IMR-90 (cell line): ENCODE measurements around the gene NHSL1. TPM values are rescaled to one million over a fixed set of nuclear protein-coding genes. Genes with fewer than 3 reads are reported as not detected.

ENCODE experiments used
- ATAC-seq: fragments of 200-7000 bp; cut with Tn5 transposase; 2 replicates; pipeline ENCODE4 v1.9.1; 2020; ENCODE audit warnings: low read depth, mild to moderate bottlenecking, moderate library complexity
- BruUV-seq: library from RNA; stranded (reverse); fragments of 400-500 nt; replicated peaks from 2 replicates; lab custom pipeline; 2021; lab: Mats Ljungman, UMichigan
- CTCF ChIA-PET: fragments of 300-600 bp; formaldehyde crosslinking; extraction: SDS; loops from one replicate; lab custom pipeline; 2021; ENCODE audit warnings: antibody characterized with exemption; lab: Yijun Ruan, JAX
- POLR2A ChIA-PET: fragments of 300-600 bp; sonication (Branson Sonifier 250); formaldehyde crosslinking; loops from one replicate; lab custom pipeline; 2022; ENCODE audit warnings: antibody characterized with exemption; ENCODE audit not compliant: unreplicated experiment; lab: Charles Lee
- DNase-seq: peaks from one replicate; pipeline ENCODE4 v3.0.0; 2013
- H2AFZ ChIP-seq: replicated peaks from 2 replicates; pipeline ENCODE3; 2013; ENCODE audit warnings: low read length, mild to moderate bottlenecking; ENCODE audit not compliant: poor library complexity
- H2AK5ac ChIP-seq: 2 replicates; pipeline ENCODE4 v1.6.1; 2013; ENCODE audit warnings: low read depth, low read length, inconsistent platforms
- H2AK9ac ChIP-seq: replicated peaks from 2 replicates; pipeline ENCODE3; 2013; ENCODE audit warnings: mild to moderate bottlenecking, low read depth, low read length, moderate library complexity; ENCODE audit not compliant: poor library complexity
- H2BK120ac ChIP-seq: 2 replicates; pipeline ENCODE4 v1.6.1; 2013; ENCODE audit warnings: low read depth, low read length, inconsistent platforms
- H2BK15ac ChIP-seq: 3 replicates; pipeline ENCODE4 v1.6.1; 2013; ENCODE audit warnings: low read depth, low read length, inconsistent platforms
- H2BK20ac ChIP-seq: 2 replicates; pipeline ENCODE4 v1.6.1; 2013; ENCODE audit warnings: low read depth, mild to moderate bottlenecking, inconsistent platforms, low read length, moderate library complexity
- H2BK5ac ChIP-seq: 2 replicates; pipeline ENCODE4 v1.6.1; 2013; ENCODE audit warnings: mild to moderate bottlenecking, low read depth, low read length, inconsistent platforms; ENCODE audit not compliant: poor library complexity, severe bottlenecking
- H3K14ac ChIP-seq: replicated peaks from 2 replicates; pipeline ENCODE4 v1.6.1; 2013; ENCODE audit warnings: low read depth, low read length, inconsistent platforms
- H3K18ac ChIP-seq: 2 replicates; pipeline ENCODE4 v1.6.1; 2013; ENCODE audit warnings: low read depth, low read length, control low read depth
- H3K23ac ChIP-seq: 2 replicates; pipeline ENCODE4 v1.6.1; 2013; ENCODE audit warnings: low read depth, low read length, inconsistent platforms
- H3K27ac ChIP-seq: 2 replicates; pipeline ENCODE4 v1.5.1; 2013; ENCODE audit warnings: mild to moderate bottlenecking, control low read depth, low read length; ENCODE audit not compliant: insufficient read depth
- H3K27me3 ChIP-seq: 2 replicates; pipeline ENCODE4 v1.6.1; 2013; ENCODE audit warnings: low read length; ENCODE audit not compliant: control insufficient read depth, insufficient read depth
- H3K36me3 ChIP-seq: 2 replicates; pipeline ENCODE4 v1.6.1; 2013; ENCODE audit warnings: low read length, mixed read lengths; ENCODE audit not compliant: control insufficient read depth, insufficient read depth
- H3K4ac ChIP-seq: 2 replicates; pipeline ENCODE4 v1.6.1; 2013; ENCODE audit warnings: low read depth, low read length, inconsistent platforms
- H3K4me1 ChIP-seq: 2 replicates; pipeline ENCODE4 v1.6.1; 2013; ENCODE audit warnings: low read length, mixed read lengths; ENCODE audit not compliant: control insufficient read depth, insufficient read depth
- H3K4me2 ChIP-seq: 2 replicates; pipeline ENCODE4 v1.6.1; 2013; ENCODE audit warnings: low read depth, mild to moderate bottlenecking, control low read depth, low read length, moderate library complexity
- H3K4me3 ChIP-seq: 2 replicates; pipeline ENCODE4 v1.5.1; 2013; ENCODE audit warnings: low read depth, mild to moderate bottlenecking, control low read depth, low read length, moderate library complexity; ENCODE audit not compliant: insufficient read depth
- H3K56ac ChIP-seq: 2 replicates; pipeline ENCODE4 v1.6.1; 2013; ENCODE audit warnings: low read length, inconsistent platforms; ENCODE audit not compliant: insufficient read depth; ENCODE audit errors: extremely low read depth
- H3K79me1 ChIP-seq, 2 experiments: 2 replicates each; pipeline ENCODE4 v1.6.1; 2013; ENCODE audit warnings: low read length in 2 of 2, inconsistent platforms in 1 of 2, low read depth in 1 of 2
- H3K9ac ChIP-seq: 2 replicates; pipeline ENCODE4 v1.6.1; 2013; ENCODE audit warnings: low read depth, low read length, control low read depth
- H3K9me1 ChIP-seq: 2 replicates; pipeline ENCODE4 v1.6.1; 2013; ENCODE audit warnings: low read length, inconsistent platforms; ENCODE audit not compliant: insufficient read depth
- H3K9me3 ChIP-seq: 2 replicates; pipeline ENCODE4 v1.6.1; 2013; ENCODE audit warnings: low read length; ENCODE audit not compliant: control insufficient read depth, insufficient read depth
- H4K20me1 ChIP-seq: 2 replicates; pipeline ENCODE4 v1.6.1; 2013; ENCODE audit warnings: low read length, inconsistent platforms; ENCODE audit not compliant: insufficient read depth
- H4K5ac ChIP-seq: 2 replicates; pipeline ENCODE4 v1.6.1; 2013; ENCODE audit warnings: mild to moderate bottlenecking, low read depth, low read length, control low read depth
- H4K8ac ChIP-seq, 2 experiments: 2 replicates each; pipeline ENCODE4 v1.6.1; 2013; ENCODE audit warnings: low read depth in 2 of 2, low read length in 2 of 2, control low read depth in 1 of 2, inconsistent platforms in 1 of 2
- H4K91ac ChIP-seq: 2 replicates; pipeline ENCODE4 v1.6.1; 2013; ENCODE audit warnings: low read depth, low read length, inconsistent platforms; ENCODE audit not compliant: insufficient read depth
- BHLHE40 ChIP-seq: fragments of 150-350 bp; IDR thresholded peaks from 2 replicates; pipeline ENCODE4 v1.6.1; 2016; ENCODE audit warnings: mild to moderate bottlenecking, low read depth, low read length
- CEBPB ChIP-seq: IDR thresholded peaks from 2 replicates; pipeline ENCODE4 v1.6.1; 2012; ENCODE audit warnings: low read depth, low read length, improper control_type of control experiment
- CHD1 ChIP-seq: IDR thresholded peaks from 2 replicates; pipeline ENCODE4 v1.6.1; 2012; ENCODE audit warnings: low read depth, low read length, improper control_type of control experiment
- FOS ChIP-seq: fragments of 150-350 bp; IDR thresholded peaks from 2 replicates; pipeline ENCODE4 v1.6.1; 2016; ENCODE audit warnings: low read depth, low read length
- MAFK ChIP-seq: IDR thresholded peaks from 2 replicates; pipeline ENCODE4 v1.6.1; 2012; ENCODE audit warnings: low read depth, low read length, improper control_type of control experiment
- MAZ ChIP-seq: IDR thresholded peaks from 2 replicates; pipeline ENCODE4 v1.6.1; 2012; ENCODE audit warnings: low read depth, mild to moderate bottlenecking, low read length, improper control_type of control experiment, moderate library complexity, borderline replicate concordance
- MXI1 ChIP-seq: IDR thresholded peaks from 2 replicates; pipeline ENCODE4 v1.6.1; 2012; ENCODE audit warnings: low read depth, mild to moderate bottlenecking, low read length, moderate library complexity, borderline replicate concordance
- NFE2L2 ChIP-seq: fragments of 150-350 bp; IDR thresholded peaks from 2 replicates; pipeline ENCODE4 v1.6.1; 2016; ENCODE audit warnings: low read depth, mild to moderate bottlenecking, low read length
- POLR2A ChIP-seq: IDR thresholded peaks from 2 replicates; pipeline ENCODE4 v1.6.1; 2012; ENCODE audit warnings: mild to moderate bottlenecking, low read depth, low read length
- RAD21 ChIP-seq: IDR thresholded peaks from 2 replicates; pipeline ENCODE4 v1.6.1; 2012; ENCODE audit warnings: low read length, improper control_type of control experiment
- RCOR1 ChIP-seq: IDR thresholded peaks from 2 replicates; pipeline ENCODE4 v1.6.1; 2012; ENCODE audit warnings: mild to moderate bottlenecking, low read length, improper control_type of control experiment; ENCODE audit not compliant: insufficient replicate concordance
- RFX5 ChIP-seq: IDR thresholded peaks from 2 replicates; pipeline ENCODE4 v1.8.0; 2012; ENCODE audit warnings: low read depth, mild to moderate bottlenecking, low read length, moderate library complexity
- SMC3 ChIP-seq: fragments of 150-350 bp; IDR thresholded peaks from 2 replicates; pipeline ENCODE4 v1.6.1; 2016; ENCODE audit warnings: low read depth, mild to moderate bottlenecking, antibody characterized with exemption, low read length, moderate library complexity
- USF2 ChIP-seq: fragments of 150-350 bp; IDR thresholded peaks from 2 replicates; pipeline ENCODE4 v1.6.1; 2017; ENCODE audit warnings: mild to moderate bottlenecking, antibody characterized with exemption, low read length, low read depth
- WGBS, 2 experiments: methylation state at CpG; one replicate each; pipeline versions ENCODE4 v1.1.5 to v1.1.7; 2013; ENCODE audit warnings: missing lambda C conversion rate in 2 of 2; ENCODE audit not compliant: insufficient read length in 1 of 2; ENCODE audit errors: extremely low coverage in 2 of 2; 5-methylcytosine and 5-hydroxymethylcytosine counted together
- dilution Hi-C: fragments of 300-500 bp; cut with HindIII; formaldehyde crosslinking; loops from one replicate; pipeline ENCODE4 v1.14.3; 2018; ENCODE audit warnings: low sequenced_read_pairs; ENCODE audit not compliant: unreplicated experiment
- in situ Hi-C: fragments of 300-500 bp; cut with MboI; formaldehyde crosslinking; loops from 3 replicates; pipeline ENCODE4 v1.14.3; 2019; ENCODE audit warnings: low sequenced_read_pairs, inconsistent platforms, mixed read lengths
- intact Hi-C: fragments of 100-400 bp; cut with micrococcal nuclease; formaldehyde crosslinking; loops from 2 replicates; pipeline ENCODE4 v1.10.0; 2022
- polyA plus RNA-seq, 3 experiments: library from polyadenylated mRNA; depleted of rRNA; stranded (reverse); fragments of >200 nt; gene quantifications; 2 replicates each; pipeline ENCODE4 v1.2.3, GENCODE V29; 2012; ENCODE audit warnings: low replicate concordance in 1 of 3
- total RNA-seq: library from RNA; depleted of rRNA; stranded (reverse); fragments of >200 nt; gene quantifications from 2 replicates; pipeline ENCODE4 v1.2.3, GENCODE V29; 2012
- TF ChIP-seq, protein P1 (sequence below): conservative IDR thresholded peaks from 2 replicates; pipeline ENCODE4 v1.5.1; 2012; ENCODE audit warnings: mild to moderate bottlenecking, low read depth, low read length, improper control_type of control experiment
- TF ChIP-seq, protein P2 (sequence below): fragments of 150-350 bp; IDR thresholded peaks from 2 replicates; pipeline ENCODE4 v1.6.1; 2016; ENCODE audit warnings: low read depth, mild to moderate bottlenecking, low read length, moderate library complexity, borderline replicate concordance

Gene NHSL1
- total and polyA plus RNA-seq, 2 of the 4 experiments (the other 2 are of a cell fraction), result 5.6 to 7.2 TPM

GRCh38 chr6:138482816-138483215 is 16.5 kb downstream of the NHSL1 start:
- Histone ChIP-seq H4K20me1 (no peaks in the 10 kb centered on the region), H3K79me1 (peaks cover 18 to 22% of the 10 kb centered on the region in 2 experiments), H3K27ac (no peak overlapping the region), H3K56ac (no peak overlapping the region), H3K27me3 (no peaks in the 10 kb centered on the region), H2BK5ac (no peak overlapping the region), H2BK15ac (no peak overlapping the region), H3K36me3 (no peaks in the 10 kb centered on the region), H2AK9ac (no peak overlapping the region), H3K4me1 (peaks cover 3% of the 10 kb centered on the region), H3K14ac (no peak overlapping the region), H3K9me3 (no peaks in the 10 kb centered on the region), H2BK20ac (no peak overlapping the region), H2BK120ac (no peak overlapping the region), H4K91ac (no peak overlapping the region), H2AK5ac (no peak overlapping the region), H3K4ac (no peak overlapping the region), H3K18ac (no peak overlapping the region), H3K9ac (no peak overlapping the region), H3K23ac (no peak overlapping the region), H4K8ac (no peak overlapping the region), H4K5ac (no peak overlapping the region), H3K9me1 (peaks cover 7% of the 10 kb centered on the region; the same call in 1 of the 2 replicates), H3K4me2 (no peak overlapping the region), H2AFZ (no peak overlapping the region), H3K4me3 (no peak overlapping the region)
- intact Hi-C loops, result no loop called here
- dilution Hi-C loops, result no loop called here
- no TSS peak for BruUV-seq
- TF ChIP-seq MAZ (no peak), NFE2L2 (no peak), USF2 (no peak), POLR2A (no peak), CEBPB (no peak), MAFK (no peak), RAD21 (no peak), CHD1 (no peak), BHLHE40 (no peak), RCOR1 (no peak), FOS (no peak), MXI1 (no peak), SMC3 (no peak), RFX5 (no peak)
- TF ChIP-seq, protein P1, sequence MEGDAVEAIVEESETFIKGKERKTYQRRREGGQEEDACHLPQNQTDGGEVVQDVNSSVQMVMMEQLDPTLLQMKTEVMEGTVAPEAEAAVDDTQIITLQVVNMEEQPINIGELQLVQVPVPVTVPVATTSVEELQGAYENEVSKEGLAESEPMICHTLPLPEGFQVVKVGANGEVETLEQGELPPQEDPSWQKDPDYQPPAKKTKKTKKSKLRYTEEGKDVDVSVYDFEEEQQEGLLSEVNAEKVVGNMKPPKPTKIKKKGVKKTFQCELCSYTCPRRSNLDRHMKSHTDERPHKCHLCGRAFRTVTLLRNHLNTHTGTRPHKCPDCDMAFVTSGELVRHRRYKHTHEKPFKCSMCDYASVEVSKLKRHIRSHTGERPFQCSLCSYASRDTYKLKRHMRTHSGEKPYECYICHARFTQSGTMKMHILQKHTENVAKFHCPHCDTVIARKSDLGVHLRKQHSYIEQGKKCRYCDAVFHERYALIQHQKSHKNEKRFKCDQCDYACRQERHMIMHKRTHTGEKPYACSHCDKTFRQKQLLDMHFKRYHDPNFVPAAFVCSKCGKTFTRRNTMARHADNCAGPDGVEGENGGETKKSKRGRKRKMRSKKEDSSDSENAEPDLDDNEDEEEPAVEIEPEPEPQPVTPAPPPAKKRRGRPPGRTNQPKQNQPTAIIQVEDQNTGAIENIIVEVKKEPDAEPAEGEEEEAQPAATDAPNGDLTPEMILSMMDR, result no peak
- TF ChIP-seq, protein P2, sequence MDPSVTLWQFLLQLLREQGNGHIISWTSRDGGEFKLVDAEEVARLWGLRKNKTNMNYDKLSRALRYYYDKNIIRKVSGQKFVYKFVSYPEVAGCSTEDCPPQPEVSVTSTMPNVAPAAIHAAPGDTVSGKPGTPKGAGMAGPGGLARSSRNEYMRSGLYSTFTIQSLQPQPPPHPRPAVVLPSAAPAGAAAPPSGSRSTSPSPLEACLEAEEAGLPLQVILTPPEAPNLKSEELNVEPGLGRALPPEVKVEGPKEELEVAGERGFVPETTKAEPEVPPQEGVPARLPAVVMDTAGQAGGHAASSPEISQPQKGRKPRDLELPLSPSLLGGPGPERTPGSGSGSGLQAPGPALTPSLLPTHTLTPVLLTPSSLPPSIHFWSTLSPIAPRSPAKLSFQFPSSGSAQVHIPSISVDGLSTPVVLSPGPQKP, result no peak
- in situ Hi-C loops, result no loop called here
- ChIA-PET POLR2A (no interaction called here), CTCF (interaction anchor here (0.6 kb wide), 1 partner anchor 662 kb away, joined by 3 read pairs; no protein-coding TSS in a partner anchor)
- ATAC-seq, result no peak
- WGBS, 2 experiments, result no CpG with 5 or more reads among the region's 3 CpGs
- DNase-seq, result no peak
